Adrenal gland (tissue), 12 donors: Measurements from ENCODE around the gene TMEM201. TPM values are rescaled to one million over a fixed set of nuclear protein-coding genes. Genes with fewer than 3 reads are reported as not detected.

Experiments used
- DNase-seq, 7 donors: peaks; one replicate each; pipeline ENCODE4 v3.0.0-alpha.2; 2019 to 2020
- H3K27ac ChIP-seq, 5 donors: fragments of 200-600 bp; sonication (generic) in 4 of 5; 1 replicate in 3 of 5; 2 replicates in 2 of 5; pipeline versions ENCODE4 v1.5.1 to v1.8.0; 2016 to 2020; ENCODE audit warnings: mild to moderate bottlenecking in 1 of 5
- H3K27me3 ChIP-seq: fragments of 200-600 bp; 2 replicates; pipeline ENCODE4 v1.8.0; 2021
- H3K36me3 ChIP-seq, 2 donors: fragments of 200-600 bp; replicated peaks in 1 of 2; 1 replicate in 1 of 2; 2 replicates in 1 of 2; pipeline versions ENCODE4 v1.5.1 to v1.8.0; 2018 to 2022
- H3K4me1 ChIP-seq, 2 donors: fragments of 200-600 bp; replicated peaks in 1 of 2; 1 replicate in 1 of 2; 2 replicates in 1 of 2; pipeline versions ENCODE4 v1.5.1 to v1.8.0; 2018 to 2021
- H3K4me3 ChIP-seq, 4 donors: fragments of 200-600 bp; sonication (generic) in 3 of 4; one replicate each; pipeline ENCODE4 v1.5.1; 2016 to 2018
- H3K9me3 ChIP-seq, 3 donors: fragments of 200-600 bp; sonication (generic) in 1 of 3; replicated peaks in 1 of 3; 1 replicate in 2 of 3; 2 replicates in 1 of 3; pipeline versions ENCODE4 v1.5.1 to v1.8.0; 2016 to 2021
- CTCF ChIP-seq, 6 experiments: fragments of 450-650 bp in 4 of 6; fragments of 200-600 bp in 2 of 6; sonication (generic) in 1 of 6; IDR thresholded peaks; 1 replicate in 5 of 6; 2 replicates in 1 of 6; pipeline versions ENCODE4 v1.5.1 to v1.8.0; 2016 to 2021; ENCODE audit warnings: antibody characterized with exemption in 6 of 6, mild to moderate bottlenecking in 2 of 6, moderate library complexity in 1 of 6
- POLR2A ChIP-seq, 2 donors: fragments of 450-650 bp; IDR thresholded peaks; one replicate each; pipeline ENCODE4 v1.6.1; 2017; ENCODE audit warnings: antibody characterized with exemption in 2 of 2, mild to moderate bottlenecking in 2 of 2, moderate library complexity in 1 of 2
- WGBS, 4 donors: extraction: QIAGEN DNeasy Blood & Tissue Kit in 2 of 4; methylation state at CpG; one replicate each; pipeline versions ENCODE4 v1.1.5 to v1.1.7; 2013 to 2017; 5-methylcytosine and 5-hydroxymethylcytosine counted together
- intact Hi-C, 2 donors: fragments of 100-400 bp; cut with DNase I; formaldehyde crosslinking; loops; one replicate each; pipeline versions ENCODE4 v1.14.1 to v1.15.0; 2022 to 2023
- polyA plus RNA-seq, 3 donors: library from polyadenylated mRNA; stranded (reverse); fragments of 200-250 nt in 2 of 3; fragments of 350-450 nt in 1 of 3; fragmentation: Illumina TruSeq in 1 of 3; extraction: RNeasy Lipid Tissue Mini Kit (QIAGEN cat#74804) in 1 of 3; gene quantifications; one replicate each; pipeline ENCODE4 v1.2.3, GENCODE V29; 2013 to 2014
- total RNA-seq, 9 donors: library from RNA; depleted of rRNA in 4 of 9; stranded (reverse); fragments of >200 nt in 4 of 9; fragments of 120-200 nt in 1 of 9; fragmentation: NEBNext Ultra II Directional in 1 of 9; extraction: Animal tissue kit (Norgen Biotek cat#: 25700) in 1 of 9; gene quantifications; one replicate each; pipeline versions ENCODE4 v1.1.0 to v1.2.4, GENCODE V29; 2013 to 2023
- donor health status: healthy with polysubstance abuse.
- donor health status: Bipolar disorder and iron deficiency.
- donor health status: DM: yes; HTN: yes; CAD: no.
- donor health status: DM: no; HTN: no; CAD: no.
- donor health status: DM: no; HTN: no; CAD: no.
- donor health status: DM: yes; HTN: yes; CAD: no.

The TMEM201 gene
- total and polyA plus RNA-seq, 12 donors: 2.1 to 12.6 (median 9.5) TPM

- no peaks in the 10 kb centered on the region for H3K36me3 ChIP-seq
- no peaks in the 10 kb centered on the region for H3K9me3 ChIP-seq
- TF ChIP-seq POLR2A (IDR thresholded peaks at IDR 0.05) (no peak), CTCF (IDR thresholded peaks at IDR 0.05) (no peak)
- no peaks in the 10 kb centered on the region for H3K27me3 ChIP-seq
- no peak overlapping the region for H3K4me3 ChIP-seq
- H3K27ac ChIP-seq: no peak overlapping the region
- peaks cover 0 to 11% of the 10 kb centered on the region in 2 donors for H3K4me1 ChIP-seq
- WGBS, 4 donors: 22 to 31% (median 24%) methylated on average over 3 of the region's 3 CpGs
- peak in 1 of 7 donors; percentile 26 for DNase-seq
- intact Hi-C loops: no loop called here
These were observed 46.3 kb upstream of the TMEM201 start for GRCh38 chr1:9542430-9542829.

GRCh38 chr1:9544926-9545325 is 43.8 kb upstream of the TMEM201 start:
- no peak for DNase-seq
- 83 to 93% (median 85%) methylated on average over 3 of the region's 3 CpGs for WGBS, 4 donors
- intact Hi-C loops: no loop called here
- TF ChIP-seq POLR2A (IDR thresholded peaks at IDR 0.05) (no peak), CTCF (IDR thresholded peaks at IDR 0.05) (no peak)
- no peaks in the 10 kb centered on the region for H3K36me3 ChIP-seq
- H3K27me3 ChIP-seq: no peaks in the 10 kb centered on the region
- H3K27ac ChIP-seq: no peak overlapping the region
- H3K4me1 ChIP-seq: peaks cover 0 to 6% of the 10 kb centered on the region in 2 donors
- H3K4me3 ChIP-seq: no peak overlapping the region
- H3K9me3 ChIP-seq: no peaks in the 10 kb centered on the region

- H3K36me3 ChIP-seq: peaks cover 0 to 10% of the 10 kb centered on the region in 2 donors
- DNase-seq: peak in 2 of 7 donors; percentile 34 to 46
- H3K4me1 ChIP-seq: peaks cover 0 to 2% of the 10 kb centered on the region in 2 donors
- no peaks in the 10 kb centered on the region for H3K27me3 ChIP-seq
- no peak overlapping the region for H3K27ac ChIP-seq
- H3K4me3 ChIP-seq: no peak overlapping the region
- TF ChIP-seq CTCF (IDR thresholded peaks at IDR 0.05): no peak
- TF ChIP-seq POLR2A (IDR thresholded peaks at IDR 0.05): no peak
- 51 to 68% (median 62%) methylated on average over 6 of the region's 6 CpGs for whole genome bisulfite sequencing, 4 donors
- H3K9me3 ChIP-seq: no peaks in the 10 kb centered on the region
- intact Hi-C loops: no loop called here
These were observed 38.7 kb upstream of the TMEM201 start for GRCh38 chr1:9549955-9550546.

- WGBS, 4 donors: 57 to 100% (median 94%) methylated on average over 1 of the region's 1 CpG
These were observed 36.7 kb upstream of the TMEM201 start for GRCh38 chr1:9551984-9552383.

More at GRCh38 chr1:9551984-9552383, 36.7 kb upstream of the TMEM201 start:
- Histone ChIP-seq H3K4me1 (peaks cover 5 to 13% of the 10 kb centered on the region in 2 donors), H3K27me3 (no peaks in the 10 kb centered on the region), H3K27ac (no peak overlapping the region), H3K4me3 (no peak overlapping the region), H3K36me3 (peaks cover 0 to 10% of the 10 kb centered on the region in 2 donors), H3K9me3 (no peaks in the 10 kb centered on the region)
- TF ChIP-seq POLR2A (IDR thresholded peaks at IDR 0.05): no peak
- no peak for TF ChIP-seq CTCF (IDR thresholded peaks at IDR 0.05)
- intact Hi-C loops: no loop called here
- no peak for DNase-seq
